Neural progenitor cell (in vitro differentiated cells): ENCODE measurements around the gene TMEM176A. TPM values are rescaled to one million over a fixed set of nuclear protein-coding genes. Genes with fewer than 3 reads are reported as not detected.

Experiments
- DNase-seq: peaks from one replicate; pipeline ENCODE4 v3.0.0-alpha.2; 2016; ENCODE audit warnings: low spot score
- H2AFZ ChIP-seq: fragments of 200-600 bp; sonication (generic); replicated peaks from 2 replicates; pipeline ENCODE4 v1.6.1; 2016; ENCODE audit warnings: antibody characterized with exemption
- H3F3A ChIP-seq: fragments of 200-600 bp; sonication (generic); 2 replicates; pipeline ENCODE4 v1.6.1; 2016; ENCODE audit warnings: antibody characterized with exemption, low read depth
- H3K27ac ChIP-seq: fragments of 200-600 bp; sonication (generic); 2 replicates; pipeline ENCODE4 v1.5.1; 2016; ENCODE audit warnings: mild to moderate bottlenecking
- H3K27me3 ChIP-seq: fragments of 200-600 bp; sonication (generic); 2 replicates; pipeline ENCODE4 v1.6.1; 2016; ENCODE audit warnings: mild to moderate bottlenecking, moderate library complexity
- H3K36me3 ChIP-seq: fragments of 200-600 bp; sonication (generic); 2 replicates; pipeline ENCODE4 v1.5.1; 2016
- H3K4me1 ChIP-seq: fragments of 200-600 bp; sonication (generic); 2 replicates; pipeline ENCODE4 v1.6.1; 2016; ENCODE audit warnings: mixed run types
- H3K4me2 ChIP-seq: fragments of 200-600 bp; sonication (generic); 2 replicates; pipeline ENCODE4 v1.6.1; 2016
- H3K4me3 ChIP-seq: fragments of 200-600 bp; sonication (generic); 2 replicates; pipeline ENCODE4 v1.5.1; 2016
- H3K79me2 ChIP-seq: fragments of 200-600 bp; sonication (generic); 2 replicates; pipeline ENCODE4 v1.6.1; 2016; ENCODE audit warnings: low read depth
- H3K9ac ChIP-seq: fragments of 200-600 bp; sonication (generic); 2 replicates; pipeline ENCODE4 v1.6.1; 2016
- H3K9me3 ChIP-seq: fragments of 200-600 bp; sonication (generic); 2 replicates; pipeline ENCODE4 v1.5.1; 2016; ENCODE audit warnings: low read depth
- H4K20me1 ChIP-seq: fragments of 200-600 bp; sonication (generic); 2 replicates; pipeline ENCODE4 v1.6.1; 2016; ENCODE audit warnings: low read depth
- H3K27ac Mint-ChIP-seq: 3 replicates; pipeline ENCODE4 v1.8.0; 2021; ENCODE audit warnings: mixed read lengths
- H3K27me3 Mint-ChIP-seq: 2 replicates; pipeline ENCODE4 v1.8.0; 2022; ENCODE audit warnings: low read depth, mild to moderate bottlenecking, inconsistent platforms, moderate library complexity, mixed read lengths; ENCODE audit not compliant: insufficient read depth
- H3K36me3 Mint-ChIP-seq: 3 replicates; pipeline ENCODE4 v1.8.0; 2021; ENCODE audit warnings: mixed read lengths
- H3K4me1 Mint-ChIP-seq: 3 replicates; pipeline ENCODE4 v1.8.0; 2021; ENCODE audit warnings: mixed read lengths
- H3K4me3 Mint-ChIP-seq: 3 replicates; pipeline ENCODE4 v1.8.0; 2021; ENCODE audit warnings: mild to moderate bottlenecking, moderate library complexity, mixed read lengths
- H3K9me3 Mint-ChIP-seq: 3 replicates; pipeline ENCODE4 v1.8.0; 2020; ENCODE audit warnings: mixed read lengths
- CTCF ChIP-seq: fragments of 200-600 bp; sonication (generic); IDR thresholded peaks from 2 replicates; pipeline ENCODE4 v1.5.1; 2017; ENCODE audit warnings: antibody characterized with exemption, mild to moderate bottlenecking
- EZH2 ChIP-seq: fragments of 200-600 bp; sonication (generic); IDR thresholded peaks from 2 replicates; pipeline ENCODE4 v1.6.1; 2017; ENCODE audit warnings: antibody characterized with exemption, mild to moderate bottlenecking, moderate library complexity
- EZH2phosphoT487 ChIP-seq: fragments of 200-600 bp; sonication (generic); IDR thresholded peaks from 2 replicates; pipeline ENCODE4 v1.6.1; 2017; ENCODE audit warnings: antibody characterized with exemption
- total RNA-seq: library from RNA; depleted of rRNA; stranded (reverse); fragments of >200 nt; gene quantifications from 2 replicates; pipeline ENCODE4 v1.2.3, GENCODE V29; 2015; ENCODE audit warnings: low replicate concordance

The TMEM176A gene
- total RNA-seq, 1 donor from 2014 or later = not detected

- no peaks in the 10 kb centered on the region for H3K4me1 ChIP-seq
- H2AFZ ChIP-seq = no peak overlapping the region
- no peaks in the 10 kb centered on the region for H3F3A ChIP-seq
- H4K20me1 ChIP-seq = no peaks in the 10 kb centered on the region
- TF ChIP-seq CTCF (no peak), EZH2 (no peak), EZH2phosphoT487 (no peak)
- no peaks in the 10 kb centered on the region for H3K79me2 ChIP-seq
- H3K9me3 Mint-ChIP-seq = peaks cover 15% of the 10 kb centered on the region
- peak overlapping the region; percentile 22 for H3K4me3 Mint-ChIP-seq
- H3K36me3 ChIP-seq = no peaks in the 10 kb centered on the region
- H3K4me3 ChIP-seq = no peak overlapping the region
- peaks cover 12% of the 10 kb centered on the region for H3K4me1 Mint-ChIP-seq
- no peak overlapping the region for H3K4me2 ChIP-seq
- H3K27me3 ChIP-seq = peaks cover 61% of the 10 kb centered on the region
- no peak for DNase-seq
- H3K27ac ChIP-seq = no peak overlapping the region
- H3K27ac Mint-ChIP-seq = no peak overlapping the region
- no peaks in the 10 kb centered on the region for H3K36me3 Mint-ChIP-seq
- no peak overlapping the region for H3K9ac ChIP-seq
- no peaks in the 10 kb centered on the region for H3K9me3 ChIP-seq
- H3K27me3 Mint-ChIP-seq = peaks cover 36% of the 10 kb centered on the region
These were observed 1.6 kb downstream of the TMEM176A start for GRCh38 chr7:150801946-150802771.

- H3F3A ChIP-seq = no peaks in the 10 kb centered on the region
- peaks cover 35% of the 10 kb centered on the region for H3K27me3 Mint-ChIP-seq
- H3K4me3 Mint-ChIP-seq = no peak overlapping the region
- no peak overlapping the region for H3K27ac Mint-ChIP-seq
- no peaks in the 10 kb centered on the region for H3K79me2 ChIP-seq
- H3K9me3 ChIP-seq = no peaks in the 10 kb centered on the region
- no peaks in the 10 kb centered on the region for H3K36me3 Mint-ChIP-seq
- H3K4me1 Mint-ChIP-seq = peaks cover 8% of the 10 kb centered on the region
- no peaks in the 10 kb centered on the region for H3K36me3 ChIP-seq
- no peaks in the 10 kb centered on the region for H3K4me1 ChIP-seq
- no peaks in the 10 kb centered on the region for H4K20me1 ChIP-seq
- no peak overlapping the region for H3K27ac ChIP-seq
- no peak overlapping the region for H3K9ac ChIP-seq
- H3K9me3 Mint-ChIP-seq = peaks cover 15% of the 10 kb centered on the region
- H3K4me3 ChIP-seq = no peak overlapping the region
- TF ChIP-seq EZH2phosphoT487 (no peak), EZH2 (no peak), CTCF (no peak)
- no peak overlapping the region for H3K4me2 ChIP-seq
- no peak overlapping the region for H2AFZ ChIP-seq
- H3K27me3 ChIP-seq = peaks cover 50% of the 10 kb centered on the region
- no peak for DNase-seq
These were observed 2.7 kb downstream of the TMEM176A start for GRCh38 chr7:150803161-150803860.

- Mint-ChIP-seq H3K4me1 (peaks cover 3% of the 10 kb centered on the region), H3K9me3 (peaks cover 8% of the 10 kb centered on the region), H3K27ac (no peak overlapping the region), H3K4me3 (no peak overlapping the region), H3K36me3 (no peaks in the 10 kb centered on the region), H3K27me3 (peaks cover 21% of the 10 kb centered on the region)
- no peak for TF ChIP-seq CTCF
- TF ChIP-seq EZH2 = no peak
- Histone ChIP-seq H3K9ac (no peak overlapping the region), H3K9me3 (no peaks in the 10 kb centered on the region), H2AFZ (no peak overlapping the region), H3K4me3 (no peak overlapping the region), H3K27me3 (peaks cover 35% of the 10 kb centered on the region), H3K36me3 (no peaks in the 10 kb centered on the region), H4K20me1 (no peaks in the 10 kb centered on the region), H3K4me1 (no peaks in the 10 kb centered on the region), H3K79me2 (no peaks in the 10 kb centered on the region), H3K4me2 (no peak overlapping the region), H3F3A (no peaks in the 10 kb centered on the region), H3K27ac (no peak overlapping the region)
- no peak for DNase-seq
These were observed 4.2 kb downstream of the TMEM176A start for GRCh38 chr7:150804802-150805201.
